Measurements from ENCODE around the gene DNAI2.

The DNAI2 gene

DNA sequence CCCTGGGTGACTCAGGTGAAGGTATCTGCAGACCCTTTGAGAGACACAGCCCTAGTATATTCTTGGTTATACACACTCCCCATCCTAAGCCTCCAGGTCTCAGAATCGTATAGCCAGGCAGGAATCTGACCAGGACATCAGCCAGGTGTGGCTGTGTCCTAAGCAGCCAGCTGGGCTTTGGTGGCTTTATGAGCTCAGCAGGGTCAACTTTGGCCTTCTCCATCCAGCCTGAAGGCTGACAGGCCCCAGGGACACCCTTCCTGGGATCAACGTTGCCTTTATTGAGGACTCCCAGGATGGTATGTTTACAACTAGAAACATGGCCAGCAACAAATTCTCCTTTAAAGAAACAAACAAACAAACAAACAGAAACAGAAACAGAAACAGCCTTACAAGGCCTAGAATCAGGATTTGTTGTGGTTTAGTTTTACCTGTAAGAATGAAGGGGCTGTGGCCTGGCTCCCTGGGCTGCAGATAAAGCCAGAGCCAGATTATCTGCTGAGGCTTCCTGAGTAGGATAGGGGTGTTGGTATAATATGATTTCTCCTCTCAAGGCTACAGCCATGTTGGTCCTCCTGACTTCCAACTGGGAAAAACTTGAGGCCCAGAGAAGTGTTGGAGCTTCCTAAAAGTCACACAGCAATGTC is 60.5 kb downstream of the DNAI2 start:
- H3K27me3 ChIP-seq = peaks cover 0 to 45% of the 10 kb centered on the region in 2 donors
- H3K4me3 ChIP-seq = no peak overlapping the region
- intact Hi-C loops (cut with DNase I; ENCODE audit: low total_unique reads) = no loop called here
- no peak for DNase-seq
- TF ChIP-seq, protein P1, sequence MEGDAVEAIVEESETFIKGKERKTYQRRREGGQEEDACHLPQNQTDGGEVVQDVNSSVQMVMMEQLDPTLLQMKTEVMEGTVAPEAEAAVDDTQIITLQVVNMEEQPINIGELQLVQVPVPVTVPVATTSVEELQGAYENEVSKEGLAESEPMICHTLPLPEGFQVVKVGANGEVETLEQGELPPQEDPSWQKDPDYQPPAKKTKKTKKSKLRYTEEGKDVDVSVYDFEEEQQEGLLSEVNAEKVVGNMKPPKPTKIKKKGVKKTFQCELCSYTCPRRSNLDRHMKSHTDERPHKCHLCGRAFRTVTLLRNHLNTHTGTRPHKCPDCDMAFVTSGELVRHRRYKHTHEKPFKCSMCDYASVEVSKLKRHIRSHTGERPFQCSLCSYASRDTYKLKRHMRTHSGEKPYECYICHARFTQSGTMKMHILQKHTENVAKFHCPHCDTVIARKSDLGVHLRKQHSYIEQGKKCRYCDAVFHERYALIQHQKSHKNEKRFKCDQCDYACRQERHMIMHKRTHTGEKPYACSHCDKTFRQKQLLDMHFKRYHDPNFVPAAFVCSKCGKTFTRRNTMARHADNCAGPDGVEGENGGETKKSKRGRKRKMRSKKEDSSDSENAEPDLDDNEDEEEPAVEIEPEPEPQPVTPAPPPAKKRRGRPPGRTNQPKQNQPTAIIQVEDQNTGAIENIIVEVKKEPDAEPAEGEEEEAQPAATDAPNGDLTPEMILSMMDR (IDR thresholded peaks at IDR 0.05) = no peak
- H3K9me3 ChIP-seq = peaks cover 0 to 9% (median 7%) of the 10 kb centered on the region in 3 donors
- H3K36me3 ChIP-seq = no peaks in the 10 kb centered on the region
- H3K27ac ChIP-seq = no peak overlapping the region
- no peaks in the 10 kb centered on the region for H3K4me1 ChIP-seq

DNA sequence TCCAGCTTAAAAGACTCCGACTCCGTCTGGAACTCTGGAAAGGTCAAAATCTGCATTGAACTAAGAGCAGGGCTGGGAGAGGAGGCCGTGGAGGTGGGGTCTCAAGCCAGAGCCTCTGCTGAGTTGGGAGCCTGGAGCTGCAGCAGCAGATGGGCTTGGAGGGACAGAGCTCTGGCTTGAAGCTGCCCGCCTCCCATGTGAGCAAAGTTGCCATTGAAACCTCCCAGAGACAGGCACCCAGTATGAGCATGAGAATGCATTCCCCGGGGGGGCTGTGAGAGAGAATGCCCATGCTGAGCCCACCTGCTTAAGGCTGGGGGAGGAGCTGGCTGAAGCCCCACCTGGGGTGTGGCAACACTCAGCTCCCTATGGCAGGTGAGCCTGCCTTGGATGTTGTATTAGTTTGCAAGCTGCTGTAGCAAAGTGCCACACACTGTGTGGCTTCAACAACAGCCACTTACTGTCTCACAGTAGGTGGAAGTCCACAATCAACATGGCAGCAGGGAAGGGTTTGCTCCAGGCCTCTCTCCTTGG is 61.6 kb downstream of the DNAI2 start:
- peaks cover 0 to 52% of the 10 kb centered on the region in 2 donors for H3K27me3 ChIP-seq
- no peak for DNase-seq
- peaks cover 0 to 9% (median 7%) of the 10 kb centered on the region in 3 donors for H3K9me3 ChIP-seq
- no peaks in the 10 kb centered on the region for H3K4me1 ChIP-seq
- H3K4me3 ChIP-seq = no peak overlapping the region
- TF ChIP-seq, protein P1 (IDR thresholded peaks at IDR 0.05) = no peak
- no peak overlapping the region for H3K27ac ChIP-seq
- intact Hi-C loops (cut with DNase I; ENCODE audit: low total_unique reads) = no loop called here
- H3K36me3 ChIP-seq = no peaks in the 10 kb centered on the region

DNA sequence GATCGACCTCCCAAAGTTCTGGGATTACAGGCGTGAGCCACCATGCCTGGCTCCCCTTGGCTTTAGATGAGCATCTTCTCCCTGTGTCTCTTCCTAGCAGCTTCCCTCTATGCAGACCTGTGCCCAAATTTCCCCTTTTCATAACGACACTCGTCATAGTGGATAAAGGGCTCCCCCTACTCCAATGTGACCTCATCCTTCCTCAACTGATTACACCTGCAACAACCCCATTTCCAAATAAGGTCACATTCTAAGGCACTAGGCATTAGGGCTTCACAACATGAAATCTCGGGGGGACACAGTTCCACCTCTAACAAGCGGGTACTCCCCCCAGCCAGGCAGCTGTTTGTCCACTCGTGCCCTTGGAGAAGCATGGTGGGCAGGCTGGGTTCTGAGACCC is 62.3 kb downstream of the DNAI2 start:
- Histone ChIP-seq H3K27me3 (peaks cover 0 to 55% of the 10 kb centered on the region in 2 donors), H3K4me3 (no peak overlapping the region), H3K36me3 (no peaks in the 10 kb centered on the region), H3K4me1 (no peaks in the 10 kb centered on the region), H3K27ac (no peak overlapping the region), H3K9me3 (peaks cover 0 to 9% (median 7%) of the 10 kb centered on the region in 3 donors)
- TF ChIP-seq, protein P1 (IDR thresholded peaks at IDR 0.05) = no peak
- intact Hi-C loops (cut with DNase I; ENCODE audit: low total_unique reads) = no loop called here
- no peak for DNase-seq

DNA sequence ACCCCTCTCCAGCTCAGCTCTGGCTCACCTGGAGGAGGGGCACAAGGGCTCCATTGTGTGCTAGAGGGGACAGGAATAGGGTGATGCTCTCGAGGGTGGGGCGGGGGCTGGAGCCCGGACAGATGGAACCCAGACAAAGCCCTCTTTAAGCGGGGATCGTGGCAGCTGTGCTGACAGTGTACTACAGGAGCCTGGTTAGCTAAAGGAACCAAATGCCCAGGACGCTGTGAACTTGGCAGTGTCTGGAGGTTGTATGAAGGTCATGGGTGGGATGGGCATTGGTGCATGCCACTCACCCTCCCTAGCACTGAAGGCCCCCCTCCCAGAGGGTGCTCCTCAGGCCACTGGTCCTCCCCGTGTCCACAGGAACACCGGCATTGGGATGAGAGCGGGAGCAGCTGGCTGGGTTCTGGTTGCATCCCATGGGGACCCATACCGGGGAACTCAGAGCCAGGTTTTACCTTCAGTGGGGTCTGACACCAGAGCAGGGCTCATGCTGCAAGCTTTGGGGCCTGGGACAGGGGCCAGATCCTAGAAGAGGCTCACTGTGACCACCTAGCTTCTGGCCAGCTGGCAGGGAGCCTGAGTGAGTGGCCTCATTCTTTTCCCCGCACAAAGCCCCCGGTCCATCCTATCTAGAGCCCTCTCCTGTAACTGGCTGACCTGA is 63.9 kb downstream of the DNAI2 start:
- Histone ChIP-seq H3K9me3 (peaks cover 0 to 9% (median 7%) of the 10 kb centered on the region in 3 donors), H3K36me3 (no peaks in the 10 kb centered on the region), H3K4me3 (no peak overlapping the region), H3K4me1 (no peaks in the 10 kb centered on the region), H3K27me3 (peaks cover 0 to 64% of the 10 kb centered on the region in 2 donors), H3K27ac (no peak overlapping the region)
- TF ChIP-seq, protein P1 (IDR thresholded peaks at IDR 0.05) = no peak
- no peak for DNase-seq
- intact Hi-C loops (cut with DNase I; ENCODE audit: low total_unique reads) = no loop called here

DNA sequence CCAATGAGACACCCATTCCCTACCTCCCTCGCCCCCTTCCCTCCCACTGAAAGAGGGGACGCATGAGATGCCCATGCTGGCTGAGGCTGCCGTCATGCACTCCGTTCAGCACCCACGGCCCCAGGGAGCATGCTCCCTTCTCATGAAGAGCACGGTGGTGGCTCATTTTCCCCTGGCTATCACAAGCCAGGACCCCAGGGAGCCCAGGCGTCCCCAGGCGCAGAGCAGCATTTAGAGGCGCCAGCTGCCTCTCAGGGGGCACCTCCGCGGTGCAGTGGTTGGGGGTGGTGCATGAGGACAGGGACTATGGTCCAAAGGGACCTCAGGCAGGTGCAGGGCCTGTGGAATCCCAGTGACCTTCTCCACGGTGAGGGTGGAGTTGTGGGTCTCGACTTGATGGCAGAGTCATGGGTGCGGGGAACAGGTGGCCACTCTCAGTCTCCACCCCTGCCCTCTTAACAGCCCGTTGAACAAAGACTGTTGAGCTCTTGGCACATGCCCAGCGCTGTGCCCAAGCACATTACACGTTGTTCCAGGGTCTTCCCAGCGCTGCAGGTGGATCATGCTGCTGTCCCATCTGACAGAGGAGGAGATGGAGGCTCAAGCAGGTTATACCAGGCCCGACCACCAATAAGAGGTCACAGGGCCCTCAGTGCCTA is 65.6 kb downstream of the DNAI2 start:
- H3K27ac ChIP-seq = no peak overlapping the region
- TF ChIP-seq, protein P1 (IDR thresholded peaks at IDR 0.05) = no peak
- no peaks in the 10 kb centered on the region for H3K9me3 ChIP-seq
- H3K36me3 ChIP-seq = no peaks in the 10 kb centered on the region
- intact Hi-C loops (cut with DNase I; ENCODE audit: low total_unique reads) = no loop called here
- no peaks in the 10 kb centered on the region for H3K4me1 ChIP-seq
- H3K27me3 ChIP-seq = peaks cover 0 to 73% of the 10 kb centered on the region in 2 donors
- no peak for DNase-seq
- H3K4me3 ChIP-seq = no peak overlapping the region
